ENCODE measurements around the gene DIDO1. TPM values are rescaled to one million over a fixed set of nuclear protein-coding genes. Genes with fewer than 3 reads are reported as not detected.

DIDO1 gene
- total RNA-seq, result 10 to 100 TPM; 78.5 to 80.7 TPM

GRCh38 chr20:62926229-62927127 is at the start of gene DIDO1:
TSS of gene DIDO1 (minus strand) at chr20:62926505.

DNA sequence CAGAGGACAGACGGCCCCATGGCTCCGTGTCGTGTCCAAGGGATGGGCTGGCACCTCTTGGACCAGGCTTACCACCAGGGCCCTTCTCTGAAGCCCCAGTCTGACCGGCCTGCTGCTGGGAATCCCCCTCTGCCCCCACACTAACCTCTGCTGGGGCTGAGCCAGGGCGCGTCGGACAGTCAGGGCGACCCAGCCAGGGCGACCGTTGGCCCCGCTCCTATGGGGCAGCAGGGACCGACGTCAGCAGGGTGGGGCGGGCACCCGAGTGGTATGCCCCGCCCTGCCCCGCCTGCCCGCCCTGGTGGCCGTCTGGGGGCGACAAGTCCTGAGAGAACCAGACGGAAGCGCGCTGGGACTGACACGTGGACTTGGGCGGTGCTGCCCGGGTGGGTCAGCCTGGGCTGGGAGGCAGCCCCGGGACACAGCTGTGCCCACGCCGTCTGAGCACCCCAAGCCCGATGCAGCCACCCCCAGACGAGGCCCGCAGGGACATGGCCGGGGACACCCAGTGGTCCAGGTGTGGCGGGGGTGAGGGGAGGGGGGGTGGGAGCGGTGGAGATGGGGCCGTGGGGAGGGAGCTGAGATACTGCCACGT is 26.2 kb upstream of the DIDO1 start, which contains the start of gene SLC17A9:
Gene SLC17A9, plus strand, starts transcription at position 337 of the 595 bp plus-strand sequence. Its CDS starts 122 bp downstream, at position 459.

DNA sequence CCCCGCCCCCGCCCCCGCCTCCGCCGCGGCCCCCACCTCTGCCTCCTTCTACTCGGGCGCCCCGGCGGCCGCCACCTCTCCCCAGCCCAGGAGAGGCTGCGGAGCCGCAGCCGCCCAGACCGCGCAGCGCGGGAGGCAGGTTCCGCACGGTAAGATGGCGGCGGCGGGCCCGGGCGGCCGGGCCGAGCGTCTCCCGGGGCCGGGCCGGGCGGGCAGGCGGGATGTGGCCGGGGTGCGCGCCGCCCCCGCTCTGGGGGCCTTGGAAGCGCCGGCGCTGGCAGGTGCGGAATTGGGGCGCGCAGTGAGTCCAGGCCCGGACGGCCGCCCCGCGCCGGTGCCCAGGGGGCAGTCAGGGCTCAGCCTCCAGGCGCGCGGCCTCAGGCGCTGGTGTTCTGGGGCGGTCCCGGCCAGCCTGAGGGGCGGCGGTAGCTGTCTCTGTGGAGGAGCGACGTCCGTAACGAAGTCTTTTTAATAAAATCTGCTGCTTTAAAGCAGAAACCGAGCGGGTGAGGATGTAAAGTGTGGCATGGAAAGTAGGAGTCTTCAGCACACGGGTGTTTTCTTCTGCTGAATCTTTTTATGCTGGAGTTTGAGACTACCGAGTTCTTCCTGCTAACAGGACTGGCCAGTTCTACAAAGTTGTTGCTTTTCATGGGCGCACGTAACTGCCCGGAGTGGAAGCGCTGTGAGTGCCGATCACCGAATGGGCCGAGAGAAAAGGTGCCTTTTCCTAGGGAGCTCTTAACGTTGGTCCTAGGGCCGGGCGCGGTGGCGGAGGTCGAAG is 12.0 kb upstream of the DIDO1 start, which contains the start of gene GID8:
Gene GID8, plus strand, starts transcription at position 43 of the 784 bp plus-strand sequence. CDS start 3,356 bp downstream, outside the sequence.

GRCh38 chr20:62861726-62862336 is 64.5 kb downstream of the DIDO1 start, which contains the start of gene TCFL5:
TSS of gene TCFL5 (minus strand) at chr20:62861822. CDS start at chr20:62861670, 152 bp downstream.

Other genes starting within 250 kb of the DIDO1 start
- gene NTSR1, start 217.7 kb downstream of the DIDO1 start, total RNA-seq, result under 1 TPM; 0.10 TPM
- 10 to 100 TPM; 14.5 to 15.0 TPM for gene MRGBP, start 130.0 kb downstream of the DIDO1 start, total RNA-seq
- gene OGFR, start 121.7 kb downstream of the DIDO1 start, total RNA-seq, result 10 to 100 TPM; 60.9 to 64.4 TPM
- not detected for gene COL9A3, start 109.5 kb downstream of the DIDO1 start, total RNA-seq
- 1 to 10 TPM; 9.5 to 9.9 TPM for gene TCFL5, start 64.7 kb downstream of the DIDO1 start, total RNA-seq
- 10 to 100 TPM; 37.2 to 38.2 TPM for gene GID8, start 11.6 kb upstream of the DIDO1 start, total RNA-seq
- gene SLC17A9, start 26.2 kb upstream of the DIDO1 start, total RNA-seq, result 10 to 100 TPM; 18.2 to 20.6 TPM
- gene BHLHE23, start 80.5 kb upstream of the DIDO1 start, total RNA-seq, result not detected

All from activated naive CD4-positive, alpha-beta T cell treated with anti-CD3 and anti-CD28 coated beads, Interleukin-2, amount 10 ng/mL, durations not matched to agents 5 hours and 36 hours (primary cell).